Measurements from ENCODE around the gene FOXK1. TPM values are rescaled to one million over a fixed set of nuclear protein-coding genes. Genes with fewer than 3 reads are reported as not detected.
"Not testable (repeated sequence)": the region's sequence is repeated elsewhere in the genome, so short reads cannot be mapped to it uniquely, and the experiment has no call there.

The FOXK1 gene
- 50.8 and 56.3 TPM in 2 replicates for total RNA-seq

DNA sequence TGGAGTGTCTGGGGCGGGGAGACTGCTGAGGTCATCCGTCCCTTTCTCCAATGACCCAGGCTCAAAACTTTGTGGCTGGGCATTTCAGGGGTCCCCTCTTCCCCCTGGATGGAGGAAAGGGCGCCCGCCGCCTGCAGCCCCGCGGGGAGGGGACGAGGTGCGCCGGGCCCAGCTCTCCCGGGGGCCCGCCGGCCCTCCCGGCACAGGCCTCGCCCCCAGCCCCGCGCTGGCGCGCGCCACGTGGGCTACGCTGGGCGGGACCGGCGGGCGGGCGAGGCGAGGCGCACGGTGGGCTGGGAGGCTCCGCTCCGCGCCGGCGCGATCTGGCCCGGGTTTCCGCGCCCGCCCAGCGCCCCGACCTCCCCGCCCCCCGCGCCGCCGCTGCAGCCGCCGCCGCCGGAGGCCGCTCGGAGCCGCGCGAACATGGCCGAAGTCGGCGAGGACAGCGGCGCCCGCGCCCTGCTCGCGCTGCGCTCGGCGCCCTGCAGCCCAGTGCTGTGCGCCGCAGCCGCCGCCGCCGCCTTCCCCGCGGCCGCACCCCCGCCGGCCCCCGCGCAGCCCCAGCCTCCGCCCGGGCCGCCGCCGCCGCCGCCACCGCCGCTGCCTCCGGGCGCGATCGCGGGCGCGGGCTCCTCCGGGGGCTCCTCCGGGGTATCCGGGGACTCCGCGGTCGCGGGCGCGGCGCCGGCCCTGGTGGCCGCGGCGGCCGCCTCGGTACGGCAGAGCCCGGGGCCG lies at the start of gene FOXK1:
Gene FOXK1 (plus strand): TSS at position 410 of the 735 bp plus-strand sequence. CDS start 14 bp downstream, at position 424.
- no peak for DNase-seq (ENCODE audit: extremely low read depth, low read depth, low spot score)

DNA sequence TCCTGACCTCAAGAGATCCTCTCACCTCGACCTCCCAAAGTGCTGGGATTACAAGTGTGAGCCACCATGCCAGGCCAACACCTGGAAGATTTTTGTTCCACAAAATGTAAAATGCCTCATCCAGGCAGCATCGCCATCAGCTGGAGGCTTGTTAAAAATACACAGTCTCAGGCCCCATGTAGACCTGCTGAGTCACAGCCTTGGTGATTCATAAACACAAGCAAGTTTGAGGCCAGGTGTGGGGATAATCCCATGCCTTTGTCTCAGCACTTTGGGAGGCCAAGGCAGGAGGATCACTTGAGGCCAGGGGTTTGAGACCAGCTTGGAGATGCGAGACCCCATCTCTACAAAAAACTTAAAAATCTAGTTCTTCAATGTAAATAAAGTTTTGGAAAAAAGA lies 49.1 kb upstream of the FOXK1 start:
- no peak for DNase-seq (ENCODE audit: extremely low read depth, low read depth, low spot score)

DNA sequence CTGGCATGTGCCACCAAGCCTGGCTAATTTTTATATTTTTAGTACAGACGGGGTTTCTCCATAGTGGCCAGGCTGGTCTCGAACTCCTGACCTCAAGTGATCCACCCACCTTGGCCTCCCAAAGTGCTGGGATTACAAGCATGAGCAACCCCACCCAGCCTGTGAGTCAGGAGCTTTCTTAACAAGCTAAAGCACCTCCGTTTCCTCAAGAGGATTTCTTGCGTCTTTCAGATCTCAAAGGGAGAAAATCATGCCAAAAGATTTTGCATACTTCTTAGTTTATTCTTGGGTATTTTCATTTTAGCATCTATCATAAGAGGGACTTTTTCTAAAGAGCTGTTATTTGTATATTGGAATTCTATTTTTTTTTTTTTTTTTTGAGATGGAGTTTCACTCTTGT lies 47.9 kb upstream of the FOXK1 start:
- DNase-seq (ENCODE audit: extremely low read depth, low read depth, low spot score): no peak

DNA sequence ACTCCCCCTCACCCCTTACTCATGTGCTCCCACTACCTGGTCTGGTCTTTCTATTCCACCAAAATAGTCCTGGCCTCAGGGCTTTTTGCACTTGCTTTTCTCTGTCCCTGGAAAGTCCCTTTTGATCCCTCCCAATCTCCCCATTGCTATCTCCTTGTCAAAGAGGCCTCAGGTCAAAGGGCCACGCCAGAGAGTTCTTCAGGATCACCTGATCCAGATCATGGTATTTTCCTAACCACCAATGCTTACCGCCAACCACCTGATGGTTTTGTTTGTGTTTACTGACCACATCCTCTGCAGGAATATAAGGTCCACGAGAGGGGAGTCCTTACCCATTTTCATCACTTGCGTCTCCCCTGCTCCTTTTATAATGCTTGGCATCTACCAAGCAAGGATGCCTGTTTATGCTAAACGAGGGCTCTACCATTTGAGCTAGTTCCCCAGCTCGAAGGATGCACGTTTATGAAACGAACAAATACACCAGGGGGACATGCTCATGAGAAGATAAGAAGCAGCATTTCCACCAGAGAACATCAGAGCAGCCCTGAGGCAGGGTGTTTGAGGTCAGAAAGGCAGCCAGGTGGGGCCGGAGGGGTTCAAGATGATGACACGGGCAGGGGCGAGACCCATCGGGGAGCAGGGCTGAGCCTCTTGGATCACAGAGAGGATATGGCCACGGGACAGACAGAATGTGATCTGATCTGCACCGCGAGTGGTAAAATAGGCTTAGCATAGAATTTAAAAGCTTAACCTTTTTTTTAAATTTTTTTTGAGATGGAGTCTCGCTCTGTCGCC lies 43.1 kb upstream of the FOXK1 start:
- DNase-seq (ENCODE audit: extremely low read depth, low read depth, low spot score): no peak

DNA sequence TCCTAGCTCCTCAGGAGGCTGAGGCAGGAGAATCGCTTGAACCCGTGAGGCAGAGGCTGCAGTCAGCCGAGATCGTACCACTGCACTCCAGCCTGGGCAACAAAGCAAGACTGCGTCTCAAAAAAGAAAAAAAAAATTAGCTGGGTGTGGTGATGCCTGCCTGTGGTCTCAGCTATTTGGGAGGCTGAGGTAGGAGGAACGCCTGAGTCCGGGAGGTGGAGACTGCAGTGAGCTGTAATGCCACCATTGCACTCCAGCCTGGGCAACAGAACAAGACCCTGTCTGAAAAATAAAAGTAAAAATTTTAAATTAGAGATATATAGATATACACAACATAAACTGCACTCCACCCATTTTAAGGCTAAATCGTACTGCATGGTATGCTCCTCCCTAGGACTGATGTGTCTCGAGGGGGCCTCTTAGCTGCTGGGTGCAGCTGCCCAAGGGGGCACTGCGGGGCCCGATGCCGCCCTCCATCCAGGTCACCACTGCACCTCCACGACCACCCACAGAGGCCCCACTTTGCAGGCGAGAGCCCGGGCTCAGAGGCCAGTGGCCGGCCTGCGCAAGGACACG lies 40.9 kb upstream of the FOXK1 start:
- DNase-seq (ENCODE audit: extremely low read depth, low read depth, low spot score): no peak

DNA sequence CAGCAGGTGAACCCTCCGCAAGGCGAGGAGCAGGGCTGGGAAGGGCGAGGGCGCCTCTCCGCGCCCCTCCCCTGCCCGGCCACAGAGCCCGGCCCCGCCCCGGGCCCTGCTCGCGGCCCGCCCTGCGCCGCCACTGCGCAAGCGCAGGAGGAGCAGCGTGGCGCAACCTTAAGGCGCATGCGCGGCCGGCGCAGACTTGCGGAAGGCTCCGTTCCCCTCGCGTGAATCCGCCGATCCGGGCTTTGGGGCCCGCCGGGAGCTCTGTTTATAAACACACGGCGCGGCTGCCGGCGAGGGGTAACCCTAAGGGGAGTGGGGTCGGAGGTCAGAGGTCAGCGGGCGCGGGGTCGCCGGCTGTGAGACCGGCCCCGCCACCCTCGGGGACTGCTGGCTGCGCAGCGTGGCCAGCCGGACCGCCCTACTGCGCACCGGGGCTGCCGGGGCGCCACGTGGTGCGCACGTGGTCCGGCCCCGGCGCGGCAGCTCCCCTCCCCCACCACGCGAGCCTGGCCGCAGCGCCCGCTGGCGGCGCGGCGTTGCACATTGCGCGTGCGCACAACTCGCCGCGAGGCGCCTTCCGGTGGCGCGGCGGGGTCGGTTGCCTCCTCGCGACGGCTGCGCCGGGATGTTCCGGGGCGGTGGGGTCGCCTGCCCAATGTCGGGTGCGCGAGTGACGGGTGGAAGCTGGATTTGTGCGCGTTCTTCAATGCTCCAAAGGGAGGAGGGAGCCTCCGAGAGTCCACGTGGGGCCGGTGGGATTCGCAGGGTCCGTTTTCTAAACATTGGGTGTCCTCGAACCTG lies 40.2 kb upstream of the FOXK1 start:
- DNase-seq (ENCODE audit: extremely low read depth, low read depth, low spot score): no peak

DNA sequence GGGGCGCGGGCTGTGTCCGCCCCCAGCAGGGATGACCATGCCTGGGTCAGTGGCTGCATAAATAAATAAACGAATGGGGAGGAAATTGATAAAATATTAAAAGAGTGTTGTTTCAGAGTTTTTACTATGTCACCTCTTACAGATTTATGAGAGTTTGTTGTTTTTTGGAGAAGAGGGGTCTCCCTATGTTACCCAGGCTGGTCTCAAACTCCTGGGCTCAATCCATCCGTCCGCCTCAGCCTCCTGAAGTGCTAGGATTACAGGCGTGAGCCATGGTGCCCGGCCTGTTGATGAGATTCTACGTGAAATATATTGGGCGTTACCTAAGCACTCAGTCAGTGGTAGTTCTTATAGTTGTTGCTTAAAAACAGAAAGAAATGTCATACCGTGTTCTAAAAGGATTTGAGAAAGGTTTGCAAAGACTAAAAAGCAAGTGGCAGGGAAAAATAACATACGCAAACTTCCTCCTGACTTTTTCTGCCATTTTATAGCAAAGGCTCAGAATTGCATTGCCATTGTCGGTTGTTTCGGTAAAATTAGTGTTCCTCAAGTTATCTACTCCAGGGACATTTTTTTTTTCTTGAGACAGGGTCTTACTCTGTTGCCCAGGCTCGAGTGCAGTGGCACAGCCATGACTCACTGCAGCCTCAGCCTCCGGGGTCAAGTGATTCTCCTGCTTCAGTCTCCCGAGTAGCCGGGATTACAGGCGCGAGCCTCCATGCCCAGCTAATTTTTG lies 39.5 kb upstream of the FOXK1 start:
- DNase-seq (ENCODE audit: extremely low read depth, low read depth, low spot score): no peak

DNA sequence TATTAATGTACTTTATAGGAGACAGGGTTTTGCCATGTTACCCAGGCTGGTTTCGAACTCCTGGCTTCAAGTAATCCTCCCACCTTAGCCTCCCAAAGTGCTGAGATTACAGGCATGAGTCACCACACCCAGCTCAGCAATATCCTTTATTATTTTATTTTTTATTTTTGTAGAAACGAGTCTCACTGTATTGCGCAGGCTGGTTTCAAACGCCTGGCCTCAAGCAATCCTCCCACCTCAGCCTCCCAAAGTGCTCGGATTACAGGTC lies 39.0 kb upstream of the FOXK1 start:
- DNase-seq (ENCODE audit: extremely low read depth, low read depth, low spot score): not testable (repeated sequence)

DNA sequence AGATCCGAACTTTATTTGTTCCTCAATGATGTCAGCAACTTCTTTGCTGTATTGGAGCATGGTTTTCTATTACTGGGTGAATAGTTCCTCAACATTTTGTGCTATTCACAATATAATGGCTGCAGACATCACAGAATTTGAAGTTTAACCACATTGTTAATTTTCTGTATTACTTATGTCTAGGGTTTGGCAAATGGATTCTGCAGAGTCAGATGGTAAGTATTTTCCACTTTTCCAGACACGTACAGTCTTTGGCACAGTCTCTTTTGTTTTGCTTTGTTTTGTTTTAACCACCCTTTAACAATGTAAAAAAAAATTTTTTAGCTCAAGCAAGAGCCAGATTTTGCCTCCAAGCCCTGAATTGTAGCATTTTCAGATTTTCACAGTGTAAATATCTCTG lies 36.8 kb upstream of the FOXK1 start:
- DNase-seq (ENCODE audit: extremely low read depth, low read depth, low spot score): no peak

DNA sequence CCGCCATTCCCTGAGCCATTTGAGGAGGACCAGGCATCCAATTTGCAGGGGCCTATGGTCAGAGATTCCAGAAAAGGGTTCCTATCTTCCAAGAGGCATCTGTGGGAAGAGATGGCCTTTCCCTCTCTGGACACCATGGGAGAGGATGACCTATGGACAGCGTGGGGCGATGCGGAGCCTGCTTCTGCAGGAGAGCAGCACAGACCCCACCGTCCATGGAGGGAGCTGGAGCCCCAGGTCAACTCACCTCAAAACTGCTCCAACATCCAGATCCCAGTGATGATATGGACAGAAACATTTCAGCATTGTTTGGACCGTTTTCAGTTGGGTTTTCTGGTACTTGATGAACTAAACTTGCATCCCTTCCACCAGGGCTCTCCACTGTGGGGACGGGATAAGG lies 34.0 kb upstream of the FOXK1 start:
- DNase-seq (ENCODE audit: extremely low read depth, low read depth, low spot score): no peak

DNA sequence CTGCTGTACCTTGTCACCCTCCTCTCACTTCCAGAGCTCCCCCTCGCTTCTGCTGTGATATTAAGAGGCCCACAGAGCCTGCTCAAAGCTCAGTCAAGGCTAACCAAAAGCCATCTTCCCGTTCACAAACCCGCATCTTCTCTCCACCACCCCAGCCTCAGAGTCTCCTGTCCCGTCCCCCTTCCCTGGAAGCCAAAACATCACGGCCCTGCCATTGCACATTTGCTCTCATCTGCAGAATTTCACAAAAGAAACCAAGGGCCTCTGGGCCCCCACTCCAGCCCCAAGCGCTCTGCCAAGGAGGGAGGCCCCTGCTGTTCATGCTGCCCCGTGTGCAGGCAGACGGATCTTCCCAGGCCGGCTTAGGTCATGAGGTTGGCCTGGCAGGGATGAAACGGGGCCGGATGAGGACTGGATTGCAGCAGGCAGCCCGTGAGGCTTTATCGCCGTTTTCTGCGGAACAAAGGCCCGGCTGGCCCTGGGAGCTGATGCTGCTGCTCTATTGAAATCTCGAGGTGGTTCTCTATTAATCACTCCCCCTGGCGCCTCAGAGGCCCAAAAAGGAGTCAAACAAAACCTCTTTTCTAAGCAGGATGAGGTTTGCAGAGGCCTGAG lies 31.6 kb upstream of the FOXK1 start:
- no peak for DNase-seq (ENCODE audit: extremely low read depth, low read depth, low spot score)

DNA sequence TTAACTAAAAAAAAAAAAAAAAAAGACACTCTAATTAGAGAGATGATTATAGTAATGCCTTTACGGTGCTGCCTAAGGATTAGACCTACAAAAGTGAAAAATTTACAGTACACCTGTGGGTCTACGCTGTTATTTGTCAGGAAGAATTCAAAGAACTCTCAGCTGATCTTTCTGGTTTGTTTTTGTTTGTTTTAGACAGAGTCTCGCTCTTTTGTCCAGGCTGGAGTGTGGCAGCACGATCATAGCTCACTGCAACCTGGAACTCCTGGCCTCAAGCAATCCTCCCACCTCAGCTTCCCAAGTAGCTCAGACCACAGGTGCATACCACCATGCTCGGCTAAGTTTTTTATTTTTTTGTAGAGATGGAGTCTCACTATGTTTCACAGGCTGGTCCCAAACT lies 28.3 kb upstream of the FOXK1 start:
- DNase-seq (ENCODE audit: extremely low read depth, low read depth, low spot score): no peak

DNA sequence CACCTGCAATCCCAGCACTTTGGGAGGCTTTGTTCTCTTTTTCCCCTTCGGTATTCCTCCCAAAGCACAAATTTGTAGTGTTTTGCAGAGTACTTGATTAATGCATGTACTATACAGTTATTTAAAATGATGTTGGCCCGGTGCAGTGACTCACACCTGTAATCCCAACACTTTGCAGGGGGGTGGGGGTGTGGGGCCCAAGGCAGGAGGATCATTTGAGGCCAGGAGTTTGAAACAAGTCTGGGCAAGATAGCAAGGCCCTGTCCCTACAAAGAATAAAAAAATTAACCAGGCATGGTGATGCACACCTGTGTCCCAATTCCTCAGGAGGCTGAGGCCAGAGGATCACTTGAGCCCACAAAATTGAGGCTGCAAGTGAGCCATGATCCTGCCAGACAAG lies 26.8 kb upstream of the FOXK1 start:
- no peak for DNase-seq (ENCODE audit: extremely low read depth, low read depth, low spot score)

DNA sequence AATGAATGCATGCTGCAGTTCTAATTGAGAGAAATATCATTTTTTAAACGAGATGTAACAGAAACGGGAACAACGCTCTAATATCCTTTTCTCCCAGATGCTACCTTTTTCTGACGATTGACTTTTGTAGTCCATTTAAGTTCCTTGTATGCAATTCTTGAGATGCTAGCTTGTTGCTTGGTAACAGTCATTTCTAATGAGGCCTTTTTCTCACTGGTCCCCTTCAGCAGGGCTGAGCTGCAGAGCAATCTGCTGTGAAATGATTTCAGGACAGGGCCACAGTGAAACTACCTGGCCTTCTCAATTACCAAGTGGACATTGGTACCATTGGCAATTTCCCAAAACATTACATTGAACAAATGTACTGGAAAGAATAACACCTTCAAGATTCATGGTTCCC lies 26.2 kb upstream of the FOXK1 start:
- no peak for DNase-seq (ENCODE audit: extremely low read depth, low read depth, low spot score)

DNA sequence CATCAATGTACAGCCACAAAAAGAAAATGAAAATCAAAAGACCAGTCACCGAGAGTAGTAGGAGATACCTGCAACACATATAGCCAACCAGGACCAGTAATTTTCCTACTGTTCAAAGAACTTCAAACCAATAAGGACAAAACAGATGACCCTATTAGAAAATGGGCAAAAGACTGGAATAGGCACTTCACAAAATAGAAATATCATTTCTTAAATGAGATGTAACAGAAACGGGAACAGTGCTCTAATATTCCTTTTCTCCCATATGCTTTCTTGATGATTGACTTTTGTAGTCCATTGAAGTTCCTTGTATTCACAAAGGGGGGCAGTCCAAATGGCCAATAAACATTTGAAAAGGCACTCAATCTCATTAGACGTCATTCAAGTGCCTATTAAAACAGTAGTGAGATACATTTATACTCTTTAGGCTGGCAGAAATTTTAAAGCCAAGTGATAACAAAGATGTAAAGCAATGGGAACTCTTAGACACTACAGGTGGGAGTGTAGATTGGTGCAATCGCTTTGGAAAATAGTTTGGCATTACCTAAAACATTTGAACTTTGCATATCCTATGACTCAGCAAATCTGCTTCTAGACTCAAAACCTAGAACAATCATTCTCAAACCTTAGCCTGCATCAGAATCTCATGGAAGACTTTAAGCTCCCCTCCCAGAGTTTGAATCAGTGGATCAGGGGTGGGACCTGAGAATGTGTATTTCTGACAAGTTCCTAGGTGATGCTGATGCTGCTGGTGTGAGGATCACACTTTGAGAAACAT lies 24.3 kb upstream of the FOXK1 start:
- DNase-seq (ENCODE audit: extremely low read depth, low read depth, low spot score): no peak

DNA sequence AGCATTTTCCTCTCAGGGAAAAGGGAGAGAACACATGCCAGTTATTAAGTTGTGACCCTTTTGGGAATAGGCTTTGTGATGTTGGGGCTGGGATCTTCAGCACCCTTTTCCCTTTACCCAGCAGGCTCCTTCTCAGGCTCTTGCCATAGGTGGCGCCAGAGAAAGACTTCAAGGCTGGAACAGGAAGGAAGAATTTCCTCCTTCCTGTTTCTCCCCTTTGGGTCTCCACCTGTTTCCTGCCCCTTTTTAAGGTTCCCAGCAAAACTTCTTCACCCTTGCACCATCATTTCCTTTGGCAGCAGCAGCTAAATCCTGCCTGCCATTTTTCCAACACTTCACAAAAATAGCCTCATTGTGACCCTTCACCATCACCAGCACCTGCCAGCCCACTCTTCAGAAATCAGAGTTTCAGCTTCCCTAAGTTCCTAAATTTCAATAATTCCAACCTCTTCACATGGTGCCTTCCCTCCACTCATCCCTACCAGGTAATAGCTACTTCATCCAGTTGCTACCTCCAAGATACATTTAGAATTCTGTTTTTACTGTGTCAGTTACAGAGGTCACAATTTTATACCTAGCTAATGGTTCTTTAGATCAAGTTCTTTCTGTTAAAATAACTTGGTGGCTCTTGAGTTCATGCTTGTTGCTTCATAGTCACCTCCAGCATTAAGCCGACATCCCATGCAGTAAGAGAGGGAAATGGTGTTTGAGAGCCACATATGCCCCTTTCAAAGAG lies 22.4 kb upstream of the FOXK1 start:
- no peak for DNase-seq (ENCODE audit: extremely low read depth, low read depth, low spot score)

DNA sequence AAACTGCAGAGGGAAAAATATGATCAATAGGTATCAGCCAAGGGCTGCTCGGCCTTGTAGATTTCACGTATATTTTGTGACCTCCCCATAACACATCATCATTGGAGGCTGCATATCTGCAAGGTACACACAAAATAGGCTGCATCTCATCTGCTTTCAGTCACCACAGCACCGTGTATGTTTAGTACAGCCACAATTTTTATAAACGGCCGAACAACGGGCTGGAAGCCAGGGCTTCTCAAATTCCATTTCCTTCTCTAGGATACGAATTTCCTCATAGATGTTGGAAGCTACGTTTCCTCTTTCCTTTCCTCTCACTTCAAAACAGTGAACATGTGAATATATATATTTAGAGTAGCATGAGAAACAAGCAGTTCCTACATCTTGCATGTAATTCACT lies 20.2 kb upstream of the FOXK1 start:
- no peak for DNase-seq (ENCODE audit: extremely low read depth, low read depth, low spot score)

DNA sequence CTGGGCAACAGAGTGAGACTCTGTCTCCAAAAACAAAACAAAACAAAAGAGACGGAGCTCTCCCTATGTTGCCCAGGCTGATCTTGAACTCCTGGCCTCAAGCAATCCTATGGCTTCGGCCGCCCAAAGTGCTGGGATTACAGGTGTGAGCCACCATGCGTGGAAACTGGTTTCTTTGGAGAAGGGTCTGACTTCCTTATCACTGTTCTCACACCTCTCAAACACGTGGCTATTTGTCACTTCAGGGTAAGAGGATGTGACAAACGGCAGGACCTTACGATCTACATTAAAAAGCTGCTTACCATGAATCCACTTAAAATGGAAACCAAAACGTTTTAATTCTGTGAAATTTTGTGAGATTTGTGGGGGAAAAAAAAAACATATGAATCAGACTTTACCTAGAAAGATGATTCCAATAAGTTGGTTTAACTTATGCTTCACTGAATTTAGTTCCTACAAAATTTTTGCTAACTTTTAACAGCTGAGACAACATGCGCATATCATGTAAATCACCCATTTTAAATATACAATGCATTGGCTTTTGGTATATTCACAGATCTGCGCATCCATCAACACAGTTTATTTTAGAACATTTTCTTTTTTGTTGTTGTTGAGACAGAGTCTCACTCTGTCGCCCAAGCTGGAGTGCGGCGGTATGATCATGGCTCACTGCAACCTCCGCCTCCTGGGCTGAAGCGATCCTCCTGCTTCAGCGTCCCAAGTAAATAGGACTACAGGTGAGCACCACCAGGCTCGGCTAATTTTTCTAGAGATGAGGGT lies 18.7 kb upstream of the FOXK1 start:
- no peak for DNase-seq (ENCODE audit: extremely low read depth, low read depth, low spot score)
